Smooth muscle cell (in vitro differentiated cells): ENCODE results near the gene CDH12. TPM values are rescaled to one million over a fixed set of nuclear protein-coding genes. Genes with fewer than 3 reads are reported as not detected.
"Not testable (repeated sequence)": the region's sequence is repeated elsewhere in the genome, so short reads cannot be mapped to it uniquely, and the experiment has no call there.

ENCODE experiments used
- DNase-seq: peaks from one replicate; lab custom pipeline; 2025; ENCODE audit not compliant: unreplicated experiment; lab: John Stamatoyannopoulos, UW
- H2AFZ ChIP-seq: fragments of 200-600 bp; sonication (generic); 2 replicates; pipeline ENCODE4 v1.6.0; 2016; ENCODE audit warnings: antibody characterized with exemption, low read depth, mild to moderate bottlenecking
- H3F3A ChIP-seq: fragments of 200-600 bp; sonication (generic); 2 replicates; pipeline ENCODE4 v1.6.0; 2017; ENCODE audit warnings: antibody characterized with exemption, low read depth
- H3K27ac ChIP-seq: fragments of 200-600 bp; sonication (generic); 2 replicates; pipeline ENCODE4 v1.5.1; 2016; ENCODE audit warnings: low read depth, mild to moderate bottlenecking
- H3K27me3 ChIP-seq: fragments of 200-600 bp; sonication (generic); 2 replicates; pipeline ENCODE4 v1.6.1; 2016; ENCODE audit warnings: low read depth, mild to moderate bottlenecking
- H3K36me3 ChIP-seq: fragments of 200-600 bp; sonication (generic); 2 replicates; pipeline ENCODE4 v1.5.1; 2016; ENCODE audit warnings: low read depth
- H3K4me1 ChIP-seq: fragments of 200-600 bp; sonication (generic); 2 replicates; pipeline ENCODE4 v1.5.1; 2016; ENCODE audit warnings: low read depth
- H3K4me2 ChIP-seq: fragments of 200-600 bp; sonication (generic); 2 replicates; pipeline ENCODE4 v1.6.0; 2016; ENCODE audit warnings: mild to moderate bottlenecking
- H3K4me3 ChIP-seq: fragments of 200-600 bp; sonication (generic); 2 replicates; pipeline ENCODE4 v1.5.1; 2016; ENCODE audit warnings: mild to moderate bottlenecking
- H3K79me2 ChIP-seq: fragments of 200-600 bp; sonication (generic); 2 replicates; pipeline ENCODE4 v1.6.0; 2016; ENCODE audit warnings: low read depth, mild to moderate bottlenecking
- H3K9ac ChIP-seq: fragments of 200-600 bp; sonication (generic); 2 replicates; pipeline ENCODE4 v1.6.0; 2016; ENCODE audit warnings: low read depth
- H3K9me3 ChIP-seq: fragments of 200-600 bp; sonication (generic); replicated peaks from 2 replicates; pipeline ENCODE4 v1.5.1; 2016; ENCODE audit warnings: low read depth
- H4K20me1 ChIP-seq: fragments of 200-600 bp; sonication (generic); 2 replicates; pipeline ENCODE4 v1.6.0; 2016; ENCODE audit warnings: low read depth
- CTCF ChIP-seq: fragments of 200-600 bp; sonication (generic); IDR thresholded peaks from 2 replicates; pipeline ENCODE4 v1.5.1; 2017; ENCODE audit warnings: borderline replicate concordance, mild to moderate bottlenecking, antibody characterized with exemption; ENCODE audit not compliant: insufficient read depth, poor library complexity, severe bottlenecking
- WGBS: methylation state at CpG from one replicate; pipeline ENCODE4 v1.1.7; 2016; ENCODE audit warnings: low lambda C conversion rate; 5-methylcytosine and 5-hydroxymethylcytosine counted together
- polyA plus RNA-seq: library from polyadenylated mRNA; unstranded; fragments of >200 nt; fragmentation: Nextera tagmentation; extraction: Ambion mirVana; gene quantifications from 2 replicates; pipeline ENCODE4 v1.2.1, GENCODE V29; 2016
- total RNA-seq: library from RNA; depleted of rRNA; stranded (reverse); fragments of >200 nt; gene quantifications from 2 replicates; pipeline ENCODE4 v1.2.3, GENCODE V29; 2014

Gene CDH12
- total and polyA plus RNA-seq, 2 experiments from 2014 or later, result not detected

- Histone ChIP-seq H3K4me1 (no peaks in the 10 kb centered on the region), H3K4me3 (no peak overlapping the region), H3K27me3 (no peaks in the 10 kb centered on the region), H4K20me1 (no peaks in the 10 kb centered on the region), H3K79me2 (no peaks in the 10 kb centered on the region), H3K9ac (no peak overlapping the region), H3K36me3 (no peaks in the 10 kb centered on the region), H3K9me3 (no peaks in the 10 kb centered on the region), H2AFZ (no peak overlapping the region), H3F3A (no peaks in the 10 kb centered on the region), H3K27ac (no peak overlapping the region), H3K4me2 (no peak overlapping the region)
- WGBS, result 79% methylated on average over 4 of the region's 4 CpGs
- no peak for TF ChIP-seq CTCF
- no peak for DNase-seq
These were observed 576.1 kb downstream of the CDH12 start for GRCh38 chr5:22277006-22277405.

GRCh38 chr5:22265855-22266254 is 587.3 kb downstream of the CDH12 start:
- not testable (repeated sequence) for H3K36me3 ChIP-seq, H2AFZ ChIP-seq, H4K20me1 ChIP-seq, H3F3A ChIP-seq, H3K27ac ChIP-seq, H3K9ac ChIP-seq, H3K4me3 ChIP-seq, DNase-seq, H3K4me2 ChIP-seq, H3K9me3 ChIP-seq, H3K79me2 ChIP-seq, H3K27me3 ChIP-seq, H3K4me1 ChIP-seq
- WGBS, result 85% methylated on average over 7 of the region's 7 CpGs

- H3F3A ChIP-seq, result no peaks in the 10 kb centered on the region
- no peaks in the 10 kb centered on the region for H3K79me2 ChIP-seq
- DNase-seq, result no peak
- H3K9ac ChIP-seq, result no peak overlapping the region
- no peak overlapping the region for H3K4me3 ChIP-seq
- no peak overlapping the region for H2AFZ ChIP-seq
- no peak overlapping the region for H3K27ac ChIP-seq
- H3K27me3 ChIP-seq, result no peaks in the 10 kb centered on the region
- no peaks in the 10 kb centered on the region for H3K4me1 ChIP-seq
- H3K36me3 ChIP-seq, result no peaks in the 10 kb centered on the region
- no peak overlapping the region for H3K4me2 ChIP-seq
- TF ChIP-seq CTCF, result no peak
- H3K9me3 ChIP-seq, result no peaks in the 10 kb centered on the region
- 71% methylated on average over 5 of the region's 5 CpGs for WGBS
- no peaks in the 10 kb centered on the region for H4K20me1 ChIP-seq
These were observed 595.0 kb downstream of the CDH12 start for GRCh38 chr5:22258139-22258538.

- no peak overlapping the region for H3K4me3 ChIP-seq
- DNase-seq, result no peak
- no peak overlapping the region for H3K9ac ChIP-seq
- no peaks in the 10 kb centered on the region for H3K4me1 ChIP-seq
- no peaks in the 10 kb centered on the region for H3K79me2 ChIP-seq
- no peak overlapping the region for H2AFZ ChIP-seq
- H3K27ac ChIP-seq, result no peak overlapping the region
- no peak overlapping the region for H3K4me2 ChIP-seq
- 66% methylated on average over 4 of the region's 4 CpGs for whole genome bisulfite sequencing
- TF ChIP-seq CTCF, result no peak
- H3K9me3 ChIP-seq, result no peaks in the 10 kb centered on the region
- no peaks in the 10 kb centered on the region for H4K20me1 ChIP-seq
- no peaks in the 10 kb centered on the region for H3K36me3 ChIP-seq
- H3K27me3 ChIP-seq, result no peaks in the 10 kb centered on the region
- H3F3A ChIP-seq, result no peaks in the 10 kb centered on the region
These were observed 602.6 kb downstream of the CDH12 start for GRCh38 chr5:22250528-22250927.
